Hippocampal formation (tissue), 2 donors: ENCODE data around the gene SLC1A4.

ENCODE experiments used
- DNase-seq, 2 donors: peaks; one replicate each; lab custom pipeline; 2025; lab: John Stamatoyannopoulos, UW

The SLC1A4 gene

DNA sequence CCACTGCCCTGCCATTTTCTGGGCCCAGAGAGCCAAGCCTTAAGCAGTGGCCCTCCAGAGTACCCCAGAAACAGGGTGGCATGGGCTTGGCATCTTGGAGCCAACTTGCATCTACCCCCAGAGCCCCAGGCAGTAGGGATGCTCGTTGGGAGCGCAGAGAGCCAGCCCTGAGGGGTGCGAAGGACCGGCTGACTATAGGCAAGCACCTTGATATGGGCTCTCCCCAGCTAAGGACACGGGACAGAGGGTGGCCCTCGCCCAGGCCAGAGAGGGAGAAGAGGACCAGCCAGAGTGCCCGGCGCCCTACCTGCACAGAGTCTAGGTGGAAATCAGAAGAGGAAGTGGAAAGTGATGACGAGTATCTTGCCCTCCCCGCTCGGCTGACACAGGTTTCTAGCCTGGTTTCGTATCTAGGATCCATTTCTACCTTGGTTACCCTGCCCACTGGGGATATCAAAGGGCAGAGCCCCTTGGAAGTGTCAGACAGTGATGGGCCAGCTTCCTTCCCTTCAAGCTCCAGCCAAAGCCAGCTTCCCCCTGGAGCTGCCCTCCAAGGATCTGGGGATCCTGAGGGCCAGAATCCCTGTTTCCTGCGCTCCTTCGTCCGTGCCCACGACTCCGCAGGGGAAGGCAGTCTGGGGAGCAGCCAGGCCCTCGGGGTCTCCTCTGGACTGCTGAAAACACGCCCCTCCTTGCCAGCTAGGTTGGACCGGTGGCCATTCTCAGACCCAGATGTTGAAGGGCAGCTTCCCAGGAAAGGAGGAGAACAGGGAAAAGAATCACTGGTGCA is 83.2 kb downstream of the SLC1A4 start:
- DNase-seq: no peak
